ENCODE data around the gene DCTN4. TPM values are rescaled to one million over a fixed set of nuclear protein-coding genes. Genes with fewer than 3 reads are reported as not detected.
A peak's percentile ranks its signal among the peaks of the same experiment; 100 is the strongest.
"Not testable (repeated sequence)": the region's sequence is repeated elsewhere in the genome, so short reads cannot be mapped to it uniquely, and the experiment has no call there.

DCTN4 gene
- total RNA-seq, result 77.3 and 83.3 TPM in 2 replicates
- long read RNA-seq, full-length matches to known transcripts, result 6 of 72 reads
- long read RNA-seq, partial matches to known transcripts, result 19 of 72 reads
- long read RNA-seq, other reads (novel, unspliced or antisense), result 47 of 72 reads

DNA sequence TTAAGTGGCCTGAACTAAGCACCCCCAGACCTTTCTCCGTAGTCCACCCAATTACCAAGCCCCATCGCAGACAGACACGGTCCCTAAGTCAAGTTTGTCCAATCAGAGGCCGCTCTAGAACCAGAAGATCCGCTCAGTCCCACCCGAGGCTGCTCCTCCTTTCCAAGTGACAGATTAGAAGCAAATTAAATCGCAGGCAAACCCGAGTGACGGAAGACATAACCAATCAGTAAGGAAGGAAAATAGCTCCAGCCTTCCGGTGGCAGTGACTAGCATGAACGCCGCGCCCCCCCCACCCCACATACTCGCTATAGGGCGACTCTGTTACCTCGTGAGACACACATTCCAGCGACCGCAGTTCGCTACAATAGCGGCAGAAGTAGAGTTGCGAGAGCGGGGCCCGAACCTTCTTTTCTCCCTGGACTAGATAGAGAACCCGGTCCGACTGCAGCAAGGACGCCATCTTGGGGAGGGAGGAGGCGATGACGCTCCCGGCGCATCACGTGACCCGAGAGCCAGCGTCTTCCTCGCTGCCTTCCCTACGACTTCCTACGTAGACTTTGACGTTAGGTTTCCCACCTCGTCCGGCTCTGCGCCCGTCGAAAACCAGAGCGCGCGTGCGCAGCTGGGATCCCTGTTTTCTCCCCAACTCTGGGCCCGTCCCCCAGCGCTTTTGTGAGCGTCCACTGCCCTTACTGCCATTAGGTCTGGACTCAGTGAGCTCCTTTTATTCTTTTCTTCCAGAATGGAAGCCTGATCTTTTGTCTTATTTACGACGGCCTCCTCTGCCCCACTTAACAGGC lies at the start of gene DCTN4:
Gene DCTN4 (minus strand): TSS at position 487 of the 803 bp plus-strand sequence. CDS start 24 bp downstream, at position 463.
- peak; percentile 89 for DNase-seq (ENCODE audit: low read depth, low spot score)
- H3K27ac Mint-ChIP-seq (ENCODE audit: unreplicated experiment), result no peak within 1 kb of the TSS
- H3K4me3 Mint-ChIP-seq, result no peak within 1 kb of the TSS
- TF ChIP-seq, protein P1, sequence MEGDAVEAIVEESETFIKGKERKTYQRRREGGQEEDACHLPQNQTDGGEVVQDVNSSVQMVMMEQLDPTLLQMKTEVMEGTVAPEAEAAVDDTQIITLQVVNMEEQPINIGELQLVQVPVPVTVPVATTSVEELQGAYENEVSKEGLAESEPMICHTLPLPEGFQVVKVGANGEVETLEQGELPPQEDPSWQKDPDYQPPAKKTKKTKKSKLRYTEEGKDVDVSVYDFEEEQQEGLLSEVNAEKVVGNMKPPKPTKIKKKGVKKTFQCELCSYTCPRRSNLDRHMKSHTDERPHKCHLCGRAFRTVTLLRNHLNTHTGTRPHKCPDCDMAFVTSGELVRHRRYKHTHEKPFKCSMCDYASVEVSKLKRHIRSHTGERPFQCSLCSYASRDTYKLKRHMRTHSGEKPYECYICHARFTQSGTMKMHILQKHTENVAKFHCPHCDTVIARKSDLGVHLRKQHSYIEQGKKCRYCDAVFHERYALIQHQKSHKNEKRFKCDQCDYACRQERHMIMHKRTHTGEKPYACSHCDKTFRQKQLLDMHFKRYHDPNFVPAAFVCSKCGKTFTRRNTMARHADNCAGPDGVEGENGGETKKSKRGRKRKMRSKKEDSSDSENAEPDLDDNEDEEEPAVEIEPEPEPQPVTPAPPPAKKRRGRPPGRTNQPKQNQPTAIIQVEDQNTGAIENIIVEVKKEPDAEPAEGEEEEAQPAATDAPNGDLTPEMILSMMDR (conservative IDR thresholded peaks at IDR 0.05), result no peak
- peaks cover 13% of the 10 kb centered on the region for H3K4me1 Mint-ChIP-seq
- H3K27me3 Mint-ChIP-seq (ENCODE audit: low read depth), result peaks cover 3% of the 10 kb centered on the region
- peaks cover under 1% of the 10 kb centered on the region for H3K36me3 Mint-ChIP-seq (ENCODE audit: low read depth)
- H3K9me3 Mint-ChIP-seq, result no peaks in the 10 kb centered on the region

DNA sequence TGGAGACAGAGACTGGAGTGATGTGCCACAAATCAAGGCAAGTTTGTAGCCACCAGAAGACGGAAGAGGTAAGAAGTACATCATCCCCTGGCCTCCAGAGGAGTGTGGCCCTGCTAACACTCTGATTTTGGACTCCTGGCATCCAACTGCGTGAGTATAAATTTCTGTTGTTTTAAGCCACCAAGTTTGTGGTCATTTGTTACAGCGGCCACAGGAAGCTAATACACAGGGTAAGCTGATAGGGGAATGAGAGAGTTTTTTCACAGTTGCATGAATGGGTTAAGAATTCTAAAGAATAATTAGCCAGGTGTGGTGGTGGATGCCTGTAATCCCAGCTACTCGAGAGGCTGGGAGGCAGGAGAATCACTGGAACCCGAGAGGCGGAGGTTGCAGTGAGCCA lies 45.6 kb upstream of the DCTN4 start:
- TF ChIP-seq, protein P1 (conservative IDR thresholded peaks at IDR 0.05), result no peak
- no peaks in the 10 kb centered on the region for H3K36me3 Mint-ChIP-seq (ENCODE audit: low read depth)
- no peak overlapping the region for H3K27ac Mint-ChIP-seq (ENCODE audit: unreplicated experiment)
- no peak for DNase-seq (ENCODE audit: low read depth, low spot score)
- peaks cover 5% of the 10 kb centered on the region for H3K27me3 Mint-ChIP-seq (ENCODE audit: low read depth)
- H3K4me3 Mint-ChIP-seq, result no peak overlapping the region
- peaks cover 4% of the 10 kb centered on the region for H3K9me3 Mint-ChIP-seq
- peaks cover 9% of the 10 kb centered on the region for H3K4me1 Mint-ChIP-seq

DNA sequence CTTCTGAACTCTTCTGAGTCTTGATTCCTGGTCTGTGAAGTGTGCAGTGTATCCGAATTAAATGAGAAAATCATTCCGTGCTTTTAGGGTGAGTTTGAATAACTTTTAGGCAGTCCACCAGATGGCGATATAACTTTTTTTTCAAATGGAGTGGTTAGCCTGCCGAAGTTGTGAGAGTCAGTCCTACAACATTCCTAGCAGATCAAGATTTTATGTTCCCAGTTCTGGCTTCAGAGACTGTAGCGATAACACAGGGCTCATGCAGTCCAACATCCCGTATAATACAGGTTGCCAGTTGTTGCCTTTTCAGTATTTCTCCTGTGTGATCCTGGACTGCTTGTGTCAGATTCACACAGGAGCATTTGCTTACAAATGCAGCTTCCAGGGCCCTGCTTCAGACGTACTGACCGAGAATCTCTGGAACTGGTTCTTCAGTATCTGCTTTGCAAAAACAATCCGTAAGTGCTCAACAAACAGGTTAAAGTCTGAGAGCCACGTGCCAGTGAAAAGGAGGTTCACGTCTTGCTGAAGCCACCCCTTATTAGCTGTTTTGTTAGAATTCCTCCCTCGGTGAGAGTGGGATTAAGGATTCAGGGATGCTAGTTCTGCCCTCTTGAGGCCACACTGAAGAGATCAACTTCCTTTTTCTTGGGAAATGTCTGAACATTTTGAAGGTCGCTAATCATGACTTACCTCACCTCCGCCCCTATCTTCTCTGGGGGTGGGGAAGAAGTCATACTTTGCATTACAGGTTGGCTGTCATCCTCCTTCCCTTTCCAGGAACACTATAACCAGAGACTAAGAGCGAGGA lies 42.5 kb upstream of the DCTN4 start:
- Mint-ChIP-seq H3K36me3 (ENCODE audit: low read depth) (no peaks in the 10 kb centered on the region), H3K27ac (ENCODE audit: unreplicated experiment) (no peak overlapping the region), H3K4me1 (peaks cover 9% of the 10 kb centered on the region), H3K27me3 (ENCODE audit: low read depth) (peaks cover 5% of the 10 kb centered on the region), H3K9me3 (peaks cover 4% of the 10 kb centered on the region), H3K4me3 (peak overlapping the region; percentile 79)
- TF ChIP-seq, protein P1 (conservative IDR thresholded peaks at IDR 0.05), result peak; percentile 68
- DNase-seq (ENCODE audit: low read depth, low spot score), result peak; percentile 41

DNA sequence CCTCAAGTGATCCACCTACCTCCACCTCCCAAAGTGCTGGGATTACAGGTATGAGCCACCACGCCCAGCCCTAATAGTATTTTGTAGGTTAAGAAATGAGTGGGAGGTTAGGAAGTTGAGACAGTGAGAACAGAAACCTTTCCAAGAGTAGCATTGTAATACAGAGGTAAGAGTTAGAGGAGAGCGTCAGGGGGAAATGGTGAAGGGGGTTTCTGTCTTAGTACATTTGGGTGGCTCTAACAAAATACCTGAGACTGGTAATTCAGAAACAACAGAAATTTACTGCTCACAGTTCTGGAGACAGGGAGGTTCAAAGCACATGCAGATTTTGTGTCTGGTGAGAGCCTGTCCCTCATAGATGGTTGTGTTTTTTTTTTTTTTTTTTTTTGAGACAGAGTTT lies 38.6 kb upstream of the DCTN4 start:
- DNase-seq (ENCODE audit: low read depth, low spot score), result no peak
- Mint-ChIP-seq H3K9me3 (peaks cover 6% of the 10 kb centered on the region), H3K4me1 (peaks cover 9% of the 10 kb centered on the region), H3K4me3 (no peak overlapping the region), H3K27ac (ENCODE audit: unreplicated experiment) (no peak overlapping the region), H3K27me3 (ENCODE audit: low read depth) (no peaks in the 10 kb centered on the region), H3K36me3 (ENCODE audit: low read depth) (no peaks in the 10 kb centered on the region)
- TF ChIP-seq, protein P1 (conservative IDR thresholded peaks at IDR 0.05), result no peak

DNA sequence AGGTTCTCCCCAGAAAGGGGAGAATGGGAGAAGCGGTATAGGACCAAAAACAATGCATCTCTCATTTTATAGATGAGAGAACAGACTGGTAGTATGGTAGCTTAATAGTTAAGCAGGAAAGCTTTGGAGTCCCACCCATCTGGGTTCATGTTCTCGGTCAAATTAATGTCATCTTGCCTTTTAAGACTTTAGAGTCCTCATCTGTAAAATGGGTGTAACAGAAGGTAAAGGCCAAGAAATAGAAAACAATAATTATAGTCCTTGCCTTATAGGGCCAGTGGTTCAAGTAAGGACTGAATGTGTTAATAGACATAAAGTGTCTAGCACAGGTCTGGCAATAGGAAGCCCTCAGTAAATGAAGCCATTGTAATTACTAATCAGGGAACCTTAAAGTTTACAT lies 36.1 kb upstream of the DCTN4 start:
- H3K27ac Mint-ChIP-seq (ENCODE audit: unreplicated experiment), result no peak overlapping the region
- H3K36me3 Mint-ChIP-seq (ENCODE audit: low read depth), result no peaks in the 10 kb centered on the region
- H3K4me1 Mint-ChIP-seq, result no peaks in the 10 kb centered on the region
- DNase-seq (ENCODE audit: low read depth, low spot score), result no peak
- H3K27me3 Mint-ChIP-seq (ENCODE audit: low read depth), result no peaks in the 10 kb centered on the region
- TF ChIP-seq, protein P1 (conservative IDR thresholded peaks at IDR 0.05), result no peak
- peaks cover 6% of the 10 kb centered on the region for H3K9me3 Mint-ChIP-seq
- no peak overlapping the region for H3K4me3 Mint-ChIP-seq

DNA sequence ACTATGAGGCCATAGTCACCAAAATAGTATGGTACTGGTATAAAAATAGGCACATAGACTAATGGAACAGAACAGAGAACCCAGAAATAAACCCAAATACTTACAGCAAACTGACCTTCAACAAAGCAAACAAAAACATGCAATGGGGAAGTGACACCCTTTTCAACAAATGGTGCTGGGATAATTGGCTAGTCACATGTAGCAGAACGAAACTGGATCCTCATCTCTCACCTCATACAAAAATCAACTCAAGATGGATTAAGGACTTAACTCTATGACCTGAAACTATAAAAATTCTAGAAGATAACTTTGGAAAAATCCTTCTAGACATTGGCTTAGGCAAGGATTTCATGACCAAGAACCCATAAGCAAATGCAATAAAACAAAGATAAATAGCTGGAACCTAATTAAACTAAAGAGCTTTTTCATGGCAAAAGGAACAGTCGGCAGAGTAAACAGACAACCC lies 34.6 kb upstream of the DCTN4 start:
- H3K4me1 Mint-ChIP-seq; H3K9me3 Mint-ChIP-seq; DNase-seq (ENCODE audit: low read depth, low spot score); H3K27ac Mint-ChIP-seq (ENCODE audit: unreplicated experiment); H3K36me3 Mint-ChIP-seq (ENCODE audit: low read depth); H3K4me3 Mint-ChIP-seq; H3K27me3 Mint-ChIP-seq (ENCODE audit: low read depth): not testable (repeated sequence)

All from neural crest cell (in vitro differentiated cells).